G401.6 (cell line): ENCODE measurements around the gene IFT27.
A peak's percentile ranks its signal among the peaks of the same experiment; 100 is the strongest.

Experiments used
- FAIRE-seq: peaks from 2 replicates; lab custom pipeline; 2012; peaks lifted over from hg19 to GRCh38; lab: Jason Lieb, UNC

IFT27 gene

GRCh38 chr22:36775964-36776669 lies at the start of gene IFT27:
Gene IFT27 (minus strand): TSS chr22:36776119. CDS start chr22:36775707, 412 bp downstream.
- peak; percentile 100 for FAIRE-seq

DNA sequence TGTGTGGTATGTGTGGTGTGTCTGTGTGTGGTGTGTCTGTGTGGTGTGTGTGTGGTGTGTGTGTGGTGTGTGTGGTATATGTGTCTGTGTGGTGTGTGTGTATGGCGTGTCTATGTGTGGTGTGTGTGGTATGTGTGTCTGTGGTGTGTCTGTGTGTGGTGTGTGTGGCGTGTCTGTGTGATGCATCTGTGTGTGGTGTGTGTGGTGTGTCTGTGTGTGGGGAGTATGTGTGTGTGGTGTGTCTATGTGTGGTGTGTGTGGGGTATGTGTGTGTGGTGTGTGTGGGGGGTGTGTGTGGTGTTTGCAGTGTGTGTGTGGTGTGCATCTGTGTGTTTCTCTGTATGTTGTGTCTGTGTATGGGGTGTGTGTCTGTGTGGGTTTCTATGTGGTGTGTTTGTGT lies 48.7 kb upstream of the IFT27 start:
- FAIRE-seq = no peak

- FAIRE-seq = no peak
These were observed 47.4 kb upstream of the IFT27 start for GRCh38 chr22:36823186-36823839.

- FAIRE-seq = no peak
These were observed 46.7 kb upstream of the IFT27 start for GRCh38 chr22:36822581-36822980.

DNA sequence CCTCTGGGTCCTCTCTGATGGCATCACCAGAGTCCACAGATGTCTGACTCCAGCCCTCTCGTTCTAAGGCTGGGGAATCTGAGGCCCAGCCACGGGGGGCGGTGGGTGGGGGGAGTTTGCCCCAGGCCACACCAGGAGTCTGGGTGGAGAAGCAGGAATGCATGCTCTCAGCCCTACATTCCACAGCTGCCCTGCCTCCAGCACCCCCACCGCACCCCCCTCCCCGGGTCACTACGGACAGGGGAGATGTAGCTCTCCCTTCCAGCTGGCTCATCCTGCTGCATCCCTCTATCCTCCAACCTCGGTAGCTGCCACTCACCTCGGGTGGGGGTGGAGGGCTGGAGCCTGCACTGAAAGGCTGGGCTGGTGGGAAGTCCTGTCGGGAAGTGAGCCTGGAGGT lies 43.2 kb upstream of the IFT27 start:
- no peak for FAIRE-seq

GRCh38 chr22:36818010-36818642 lies 42.2 kb upstream of the IFT27 start:
- no peak for FAIRE-seq

DNA sequence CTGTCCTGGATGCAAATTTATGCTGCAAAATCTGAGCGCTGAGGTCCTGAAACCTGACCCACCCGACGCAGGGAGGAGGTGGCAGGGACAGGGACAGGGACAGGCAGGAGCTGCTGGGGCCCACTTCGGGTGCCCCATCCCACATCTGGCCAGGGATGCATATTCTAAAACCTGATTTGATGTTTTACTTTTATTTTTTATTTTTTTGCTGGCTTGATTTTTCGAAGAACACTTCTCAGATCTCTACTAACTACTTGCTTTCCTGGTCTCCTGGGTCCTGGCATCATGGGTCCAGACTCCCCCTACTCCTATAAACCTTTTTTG lies 41.6 kb upstream of the IFT27 start:
- FAIRE-seq = no peak

DNA sequence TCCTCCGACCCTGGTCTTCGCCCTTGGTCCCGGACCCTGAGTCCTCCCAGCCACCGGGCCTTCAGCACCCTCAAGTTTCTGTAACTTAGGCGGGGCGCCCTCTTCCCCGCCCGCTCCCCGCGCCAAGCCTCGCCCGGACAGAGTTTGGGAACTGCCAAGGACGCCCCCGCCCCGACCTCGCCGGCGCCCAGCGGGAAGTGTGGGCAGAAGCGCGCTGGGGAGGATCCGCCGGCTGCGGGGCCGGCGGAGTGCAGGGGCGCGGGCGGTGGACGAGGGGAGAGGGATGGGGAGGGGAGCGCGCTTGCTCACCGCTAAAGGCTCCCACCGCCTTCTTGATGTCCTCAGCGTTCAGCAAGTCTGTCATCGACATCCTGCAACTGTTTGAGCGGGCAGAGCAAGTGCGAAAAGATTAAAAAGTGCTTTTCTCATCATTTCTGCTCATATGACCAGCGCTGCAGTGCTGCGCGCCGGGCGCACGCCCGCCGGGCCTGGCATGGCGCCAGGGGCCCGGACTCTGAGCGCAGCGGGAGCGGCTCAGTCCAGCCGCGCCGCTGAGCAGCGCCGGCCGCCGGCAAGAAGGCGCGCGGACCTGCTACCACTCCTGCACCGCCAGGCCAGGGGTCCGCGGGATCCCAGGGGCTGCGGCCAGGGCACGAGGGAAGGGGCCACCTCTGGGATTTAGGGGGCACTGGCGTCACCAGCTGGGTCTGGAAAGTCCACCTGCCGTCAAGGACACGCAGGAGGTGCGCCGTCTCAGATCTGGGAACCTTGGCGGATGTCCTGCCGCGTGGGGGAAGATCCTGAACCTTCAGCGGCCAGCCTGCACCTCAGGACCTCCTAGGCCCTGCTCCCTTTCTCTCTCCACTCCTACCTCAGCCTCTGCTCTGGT lies 41.0 kb upstream of the IFT27 start, which contains the start of gene PVALB:
Gene PVALB, minus strand, starts transcription at position 400 of the 889 bp plus-strand sequence. Its CDS starts 30 bp downstream, at position 370.
- no peak for FAIRE-seq

DNA sequence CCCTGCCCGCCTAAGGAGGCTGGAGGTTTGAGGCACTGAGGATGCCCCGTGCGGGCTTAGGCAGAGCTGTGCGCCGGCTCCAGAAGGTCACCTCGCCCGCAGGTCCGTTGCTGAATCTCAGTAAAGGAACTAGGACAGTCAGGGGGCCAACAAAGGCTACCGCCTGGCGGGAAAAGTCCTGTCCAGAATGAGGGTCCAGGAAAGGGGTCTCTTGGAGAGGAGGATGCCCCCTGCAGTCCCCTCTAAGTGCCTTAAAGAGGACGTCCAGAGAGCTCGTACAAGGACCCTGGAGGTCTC lies 40.4 kb upstream of the IFT27 start:
- no peak for FAIRE-seq

DNA sequence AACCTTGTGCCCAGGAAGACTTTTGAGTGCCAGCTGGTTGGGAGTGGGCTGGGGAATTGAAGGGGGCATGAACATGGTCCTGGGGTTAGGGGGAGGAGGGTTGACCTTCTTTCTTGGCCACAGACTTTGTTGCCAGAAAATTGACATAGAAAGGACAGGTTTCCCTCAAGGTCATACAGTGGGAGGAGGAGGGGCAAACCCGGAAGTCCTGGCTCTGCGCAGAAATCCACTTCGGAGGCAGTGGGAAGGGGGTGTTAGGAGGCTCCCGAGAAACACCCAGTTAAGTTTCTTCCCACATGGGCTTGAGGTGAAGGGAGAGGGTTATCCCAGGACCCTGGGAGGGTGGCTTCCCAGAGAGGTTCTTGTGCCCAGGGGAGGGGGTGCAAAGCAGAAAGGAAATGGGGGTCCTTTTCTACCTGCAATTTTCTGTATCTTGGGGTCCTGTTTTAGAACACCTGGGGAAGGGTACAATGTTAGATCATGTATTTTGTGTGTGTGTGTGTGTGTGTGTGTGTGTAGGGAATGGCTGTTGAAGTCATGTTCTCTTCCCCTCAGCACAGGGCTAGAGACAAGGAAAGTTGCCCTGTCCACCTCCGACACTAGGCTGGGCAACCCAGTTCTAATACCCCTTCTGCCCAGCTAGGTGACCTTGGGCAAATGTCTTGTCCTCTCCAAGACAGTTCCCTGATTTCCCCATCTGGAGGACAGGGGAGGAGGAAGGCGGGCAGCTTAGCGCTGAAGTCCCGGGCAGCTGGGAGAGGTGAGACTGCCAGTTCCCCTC lies 39.8 kb upstream of the IFT27 start:
- FAIRE-seq = no peak

GRCh38 chr22:36814801-36815200 lies 38.9 kb upstream of the IFT27 start:
- no peak for FAIRE-seq

- FAIRE-seq = no peak
These were observed 35.3 kb upstream of the IFT27 start for GRCh38 chr22:36811094-36811800.

GRCh38 chr22:36809351-36809750 lies 33.4 kb upstream of the IFT27 start:
- no peak for FAIRE-seq

- FAIRE-seq = no peak
These were observed 32.9 kb upstream of the IFT27 start for GRCh38 chr22:36808721-36809344.

DNA sequence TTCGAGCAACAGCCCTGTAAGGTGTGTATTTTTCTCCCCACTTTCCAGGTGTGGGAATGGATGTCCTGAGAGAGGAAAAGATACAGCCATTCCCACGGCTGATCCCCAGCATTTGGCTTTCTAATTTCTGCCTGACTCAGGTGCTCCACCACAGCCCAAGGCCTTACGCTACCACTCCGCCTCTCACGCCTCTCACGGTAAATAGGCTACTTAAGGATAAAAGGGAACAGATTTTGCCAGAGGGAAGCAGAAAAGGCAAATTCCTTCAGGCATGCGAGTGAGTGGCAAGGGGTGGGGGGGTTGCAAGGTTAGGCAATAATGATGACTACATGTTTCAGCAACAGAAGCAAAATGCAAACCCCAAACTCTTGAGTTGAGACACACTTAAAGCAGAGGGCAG lies 31.7 kb upstream of the IFT27 start:
- FAIRE-seq = no peak

GRCh38 chr22:36806835-36807234 lies 30.9 kb upstream of the IFT27 start:
- no peak for FAIRE-seq

- FAIRE-seq = no peak
These were observed 27.4 kb upstream of the IFT27 start for GRCh38 chr22:36803358-36803757.

DNA sequence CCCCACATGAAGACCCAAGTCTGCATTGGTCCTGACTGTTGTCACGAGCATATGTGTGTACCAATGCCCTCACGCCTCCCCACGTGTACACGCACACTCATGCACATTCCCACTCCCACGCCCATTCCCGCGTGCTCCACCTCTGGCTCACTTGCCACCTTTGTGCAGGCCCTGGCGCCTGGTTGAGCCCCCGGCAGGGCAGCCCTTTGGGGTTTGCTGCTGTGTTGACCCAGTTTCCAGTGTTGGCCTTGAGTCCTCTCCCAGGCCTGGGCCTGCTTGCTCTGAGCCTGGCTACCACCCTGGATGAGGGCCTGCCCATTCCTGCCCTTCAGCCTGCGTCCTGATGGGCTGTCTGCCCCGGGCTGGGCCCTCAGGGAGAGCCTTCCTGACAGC lies 22.8 kb upstream of the IFT27 start:
- FAIRE-seq = no peak

GRCh38 chr22:36797911-36798673 lies 22.2 kb upstream of the IFT27 start:
- FAIRE-seq = no peak

GRCh38 chr22:36797374-36797773 lies 21.5 kb upstream of the IFT27 start:
- no peak for FAIRE-seq
